Measurements from ENCODE around the gene ATP8B3. TPM values are rescaled to one million over a fixed set of nuclear protein-coding genes. Genes with fewer than 3 reads are reported as not detected.
A peak's percentile ranks its signal among the peaks of the same experiment; 100 is the strongest.

The ATP8B3 gene
- total RNA-seq, 1 donor from 2014 or later = 0.64 TPM

GRCh38 chr19:1855828-1856255 is 43.8 kb upstream of the ATP8B3 start:
- no peak for ATAC-seq
- Histone ChIP-seq H3K27ac (peak overlapping the region; percentile 94), H3K27me3 (no peaks in the 10 kb centered on the region), H3K36me3 (no peaks in the 10 kb centered on the region), H3K9me3 (no peaks in the 10 kb centered on the region), H3K4me1 (peaks cover 79% of the 10 kb centered on the region), H3K4me3 (peak overlapping the region; percentile 51)
- DNase-seq = no peak
- intact Hi-C loops (cut with DNase I) = no loop called here
- no peak for TF ChIP-seq CTCF (IDR thresholded peaks at IDR 0.05)

- intact Hi-C loops (cut with DNase I) = no loop called here
- H3K27me3 ChIP-seq = no peaks in the 10 kb centered on the region
- H3K4me3 ChIP-seq = peak overlapping the region; percentile 51
- H3K9me3 ChIP-seq = no peaks in the 10 kb centered on the region
- TF ChIP-seq CTCF (IDR thresholded peaks at IDR 0.05) = no peak
- H3K4me1 ChIP-seq = peaks cover 73% of the 10 kb centered on the region
- H3K27ac ChIP-seq = peak overlapping the region; percentile 94
- peak; percentile 80 for ATAC-seq
- peak; percentile 94 for DNase-seq
- no peaks in the 10 kb centered on the region for H3K36me3 ChIP-seq
Observed at GRCh38 chr19:1855040-1855827, 43.2 kb upstream of the ATP8B3 start.

- no peak for TF ChIP-seq CTCF (IDR thresholded peaks at IDR 0.05)
- DNase-seq = peak; percentile 76
- peaks cover 69% of the 10 kb centered on the region for H3K4me1 ChIP-seq
- ATAC-seq = no peak
- H3K9me3 ChIP-seq = no peaks in the 10 kb centered on the region
- intact Hi-C loops (cut with DNase I) = no loop called here
- no peaks in the 10 kb centered on the region for H3K36me3 ChIP-seq
- no peaks in the 10 kb centered on the region for H3K27me3 ChIP-seq
- H3K27ac ChIP-seq = peak overlapping the region; percentile 75
- peak overlapping the region; percentile 51 for H3K4me3 ChIP-seq
Observed at GRCh38 chr19:1854542-1855039, 42.5 kb upstream of the ATP8B3 start.

- H3K27ac ChIP-seq = no peak overlapping the region
- no peak for ATAC-seq
- DNase-seq = no peak
- H3K4me1 ChIP-seq = peaks cover 66% of the 10 kb centered on the region
- H3K9me3 ChIP-seq = no peaks in the 10 kb centered on the region
- no peak overlapping the region for H3K4me3 ChIP-seq
- no peak for TF ChIP-seq CTCF (IDR thresholded peaks at IDR 0.05)
- no peaks in the 10 kb centered on the region for H3K27me3 ChIP-seq
- H3K36me3 ChIP-seq = no peaks in the 10 kb centered on the region
- intact Hi-C loops (cut with DNase I) = no loop called here
Observed at GRCh38 chr19:1854039-1854541, 42.0 kb upstream of the ATP8B3 start.

GRCh38 chr19:1853295-1854038 is 41.4 kb upstream of the ATP8B3 start:
- no peak overlapping the region for H3K27ac ChIP-seq

More at GRCh38 chr19:1853295-1854038, 41.4 kb upstream of the ATP8B3 start:
- TF ChIP-seq CTCF (IDR thresholded peaks at IDR 0.05) = peak; percentile 90
- H3K4me1 ChIP-seq = peaks cover 62% of the 10 kb centered on the region
- intact Hi-C loops (cut with DNase I) = no loop called here
- no peak overlapping the region for H3K4me3 ChIP-seq
- no peaks in the 10 kb centered on the region for H3K36me3 ChIP-seq
- DNase-seq (peak; percentile 91), ATAC-seq (peak; percentile 63)
- H3K9me3 ChIP-seq = no peaks in the 10 kb centered on the region
- no peaks in the 10 kb centered on the region for H3K27me3 ChIP-seq

Data from upper lobe of right lung (tissue), 1 donor.